ENCODE results near the gene ALS2CL. TPM values are rescaled to one million over a fixed set of nuclear protein-coding genes. Genes with fewer than 3 reads are reported as not detected.

The ALS2CL gene
- total RNA-seq, 1 experiment from 2014 or later = 3.9 TPM

DNA sequence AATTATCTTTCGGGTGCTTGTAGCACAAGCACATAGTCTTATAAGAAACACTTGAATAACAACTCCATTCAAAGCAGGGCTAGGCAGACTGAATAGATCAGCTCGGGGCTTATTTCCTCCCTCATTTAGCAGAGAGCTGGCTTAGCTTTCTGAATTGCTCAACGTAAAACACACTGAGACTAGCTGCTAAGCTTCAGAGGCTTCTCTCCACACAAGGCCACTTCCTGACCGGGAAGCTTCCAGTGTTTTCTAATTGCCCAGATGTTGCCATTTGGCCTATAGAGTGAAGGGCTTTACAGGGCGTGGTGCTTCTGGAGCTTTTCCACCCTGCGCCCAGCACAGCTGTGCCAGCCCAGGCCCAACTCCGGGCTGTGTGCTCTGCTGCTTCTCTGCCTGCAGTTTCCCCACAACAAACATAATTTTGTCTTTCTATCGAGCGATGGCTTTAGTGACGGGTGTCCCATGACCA, 64.5 kb downstream of the ALS2CL start:
- DNase-seq (ENCODE audit: low read depth) = no peak
- in situ Hi-C loops (cut with HindIII; ENCODE audit: low pct_unique_long_range_greater_than_20kb, low sequenced_read_pairs) = no loop called here

DNA sequence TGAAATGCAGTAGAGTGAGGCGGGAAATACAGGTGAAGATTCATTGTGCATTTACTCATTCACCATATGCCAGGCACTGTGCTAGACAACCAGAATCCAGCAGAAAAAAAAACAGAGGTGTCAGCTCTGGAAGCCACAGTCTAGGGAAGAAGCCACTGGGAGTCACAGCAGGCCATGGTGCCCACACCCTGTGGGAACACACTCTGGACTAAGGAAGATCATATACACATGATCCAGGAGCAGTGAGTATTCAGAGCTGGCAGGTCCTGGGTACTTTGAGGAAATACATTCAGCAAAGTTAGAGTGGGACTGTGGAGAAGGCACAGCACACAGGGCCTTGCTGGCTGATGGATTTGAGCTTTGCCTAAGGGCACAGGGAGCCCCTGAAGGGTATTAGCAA, 66.4 kb downstream of the ALS2CL start:
- in situ Hi-C loops (cut with HindIII; ENCODE audit: low pct_unique_long_range_greater_than_20kb, low sequenced_read_pairs) = no loop called here
- DNase-seq (ENCODE audit: low read depth) = no peak

DNA sequence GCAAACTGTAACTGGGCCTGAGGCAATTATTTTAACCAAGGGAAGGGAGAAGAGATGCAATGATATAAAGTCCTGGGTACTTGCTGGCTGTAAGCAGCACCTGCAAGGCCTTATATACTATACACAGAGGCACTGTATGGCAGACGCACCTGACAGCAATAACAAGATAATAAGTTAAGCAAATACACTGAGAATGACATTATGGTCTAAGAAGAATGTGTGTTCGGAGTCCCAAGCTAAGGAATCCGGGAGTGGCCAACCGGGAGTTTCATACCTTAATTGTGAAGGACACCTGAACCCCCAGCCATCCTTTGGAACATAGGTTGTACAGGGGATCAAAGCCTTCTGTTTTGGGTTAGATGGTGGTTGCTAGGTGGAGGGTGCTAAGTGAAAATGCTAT, 67.4 kb downstream of the ALS2CL start:
- in situ Hi-C loops (cut with HindIII; ENCODE audit: low pct_unique_long_range_greater_than_20kb, low sequenced_read_pairs) = no loop called here
- DNase-seq (ENCODE audit: low read depth) = no peak

DNA sequence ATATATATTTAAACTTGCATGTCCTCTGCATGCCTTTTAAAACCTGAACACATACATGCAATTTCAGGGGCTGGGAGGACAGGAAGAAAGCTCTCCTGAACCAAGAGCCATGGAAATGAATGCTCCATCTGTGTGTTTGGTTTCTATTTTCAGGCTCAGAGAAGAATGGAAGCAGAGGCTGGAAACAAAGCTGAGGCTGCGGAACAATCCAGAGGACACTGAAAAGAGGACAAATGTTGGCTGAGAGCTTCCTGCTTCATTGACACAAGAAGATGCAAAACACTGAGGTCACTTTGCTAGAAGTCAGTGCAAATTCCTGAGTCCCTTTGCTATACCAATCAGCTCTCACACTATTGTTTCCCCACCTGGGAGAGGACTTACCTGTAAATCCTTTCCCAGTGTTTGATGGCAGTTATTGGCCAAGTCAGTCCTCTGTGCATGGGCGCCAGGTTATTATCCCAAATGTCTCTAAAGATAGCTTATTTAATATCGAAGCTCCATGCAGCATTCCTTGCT, 68.4 kb downstream of the ALS2CL start:
- DNase-seq (ENCODE audit: low read depth) = no peak
- in situ Hi-C loops (cut with HindIII; ENCODE audit: low pct_unique_long_range_greater_than_20kb, low sequenced_read_pairs) = no loop called here

DNA sequence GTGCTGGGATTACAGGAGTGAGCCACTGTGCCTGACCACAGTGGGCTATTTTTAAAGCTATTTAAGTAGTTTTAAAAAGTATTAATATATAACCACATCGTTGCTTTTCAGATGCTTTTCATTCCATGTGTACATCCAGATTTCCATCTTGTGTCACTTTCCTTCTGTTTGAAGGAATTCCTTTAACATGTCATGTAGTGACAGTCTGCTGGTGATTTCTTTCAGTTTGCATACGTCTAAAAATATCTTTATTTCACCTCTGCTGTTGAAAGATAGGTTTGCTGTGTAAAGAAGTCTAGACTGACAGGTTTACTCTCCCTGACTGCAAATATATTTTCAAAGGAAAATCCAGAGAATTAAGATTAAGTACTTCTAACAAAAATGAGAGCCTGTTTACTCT, 68.9 kb downstream of the ALS2CL start:
- DNase-seq (ENCODE audit: low read depth) = no peak
- in situ Hi-C loops (cut with HindIII; ENCODE audit: low pct_unique_long_range_greater_than_20kb, low sequenced_read_pairs) = no loop called here

DNA sequence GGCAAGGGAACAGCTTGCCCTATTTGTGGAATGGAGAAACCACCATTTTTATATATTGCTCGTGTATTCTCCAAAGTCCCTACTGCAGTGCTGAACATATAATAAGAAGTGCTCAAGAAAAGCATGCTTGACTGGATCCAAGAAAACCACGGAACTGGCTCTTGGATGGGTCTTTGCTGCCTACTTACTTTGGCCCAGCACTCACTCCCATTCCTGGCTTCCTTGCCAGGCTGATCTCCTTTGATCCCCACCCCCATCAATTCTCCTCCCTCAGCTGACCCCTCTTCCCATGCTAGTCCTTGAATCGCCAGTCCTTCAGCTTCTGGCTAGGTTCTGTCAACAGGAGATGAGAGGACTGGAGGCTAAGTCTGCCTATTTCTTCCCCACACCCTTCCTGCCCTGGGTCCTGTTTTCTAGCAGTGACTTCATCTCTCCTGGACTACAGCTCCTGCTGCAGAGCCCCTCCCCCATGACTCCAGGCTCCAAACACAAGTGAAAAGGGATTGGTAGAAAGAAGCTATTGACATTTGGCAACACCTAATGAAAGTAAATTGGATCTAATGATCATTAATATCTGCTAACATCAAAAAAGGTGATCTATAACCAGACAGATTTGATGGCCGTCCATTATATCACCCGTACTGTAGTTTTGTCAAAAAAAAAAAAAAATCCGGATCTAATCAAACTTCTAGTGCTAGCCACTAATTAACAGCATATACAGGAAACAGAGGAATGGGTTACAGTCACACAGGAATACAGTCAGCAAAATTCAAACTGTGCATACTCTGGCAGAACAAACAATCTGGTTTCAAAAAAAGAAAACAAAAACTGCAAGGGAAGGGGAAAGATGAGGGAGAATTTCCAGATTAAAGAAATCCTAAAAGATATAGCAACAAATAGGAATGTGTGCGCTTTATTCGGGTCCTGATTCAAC, 73.4 kb downstream of the ALS2CL start:
- no peak for DNase-seq (ENCODE audit: low read depth)
- in situ Hi-C loops (cut with HindIII; ENCODE audit: low pct_unique_long_range_greater_than_20kb, low sequenced_read_pairs) = no loop called here

Other genes with a start within 250 kb of the ALS2CL start
- gene LTF, start 228.8 kb downstream of the ALS2CL start, total RNA-seq (2014; rRNA removed; shearing (Covaris generic); ENCODE audit: low replicate concordance) = not detected in 2 replicates
- gene RTP3, start 195.7 kb downstream of the ALS2CL start, total RNA-seq (2014; rRNA removed; shearing (Covaris generic); ENCODE audit: low replicate concordance) = not detected in 2 replicates
- not detected in 2 replicates for gene LRRC2, start 127.4 kb downstream of the ALS2CL start, total RNA-seq (2014; rRNA removed; shearing (Covaris generic); ENCODE audit: low replicate concordance)
- not detected in 2 replicates for gene FAM240A, start 81.2 kb downstream of the ALS2CL start, total RNA-seq (2014; rRNA removed; shearing (Covaris generic); ENCODE audit: low replicate concordance)
- not detected in 2 replicates for gene TMIE, start 7.7 kb upstream of the ALS2CL start, total RNA-seq (2014; rRNA removed; shearing (Covaris generic); ENCODE audit: low replicate concordance)
- not detected in 2 replicates for gene PRSS50, start 24.2 kb upstream of the ALS2CL start, total RNA-seq (2014; rRNA removed; shearing (Covaris generic); ENCODE audit: low replicate concordance)
- gene MYL3, start 169.8 kb upstream of the ALS2CL start, total RNA-seq (2014; rRNA removed; shearing (Covaris generic); ENCODE audit: low replicate concordance) = not detected in 2 replicates
- 3.1 and 3.3 TPM in 2 replicates for gene PTH1R, start 184.0 kb upstream of the ALS2CL start, total RNA-seq (2014; rRNA removed; shearing (Covaris generic); ENCODE audit: low replicate concordance)